T-cell (primary cell): ENCODE results near the gene GATC. TPM values are rescaled to one million over a fixed set of nuclear protein-coding genes. Genes with fewer than 3 reads are reported as not detected.

ENCODE experiments used
- ATAC-seq, 4 experiments: fragments of 200-7000 bp in 3 of 4; fragments of 150-1000 bp in 1 of 4; cut with Tn5 transposase; replicated peaks in 1 of 4; 1 replicate in 3 of 4; 2 replicates in 1 of 4; pipeline ENCODE4 v1.10.0; 2021; ENCODE audit warnings: moderate library complexity in 3 of 4, mild to moderate bottlenecking in 2 of 4, moderate number of reproducible peaks in 1 of 4
- CTCF ChIA-PET, 2 donors: fragments of 300-600 bp; sonication (Branson Sonifier 250); formaldehyde crosslinking; loops; one replicate each; lab custom pipeline; 2022; ENCODE audit warnings: antibody characterized with exemption in 2 of 2; lab: Charles Lee
- POLR2A ChIA-PET, 2 donors: fragments of 300-600 bp; sonication (Branson Sonifier 250); formaldehyde crosslinking; loops; one replicate each; lab custom pipeline; 2022; ENCODE audit warnings: antibody characterized with exemption in 2 of 2; lab: Charles Lee
- DNase-seq, 35 experiments: peaks; one replicate each; pipeline versions ENCODE4 v3.0.0 to v3.0.0-alpha.2; 2013 to 2023
- H3K27ac ChIP-seq: one replicate; pipeline ENCODE4 v1.5.1; 2013; ENCODE audit warnings: low read length
- H3K27me3 ChIP-seq, 2 experiments: replicated peaks in 1 of 2; 1 replicate in 1 of 2; 2 replicates in 1 of 2; pipeline versions ENCODE4 v1.6.1 to v1.7.0; 2013; ENCODE audit warnings: low read length in 1 of 2, mixed read lengths in 1 of 2; ENCODE audit not compliant: control insufficient read depth in 2 of 2, insufficient read depth in 2 of 2; ENCODE audit errors: extremely low read depth in 1 of 2
- H3K36me3 ChIP-seq, 2 donors: 1 replicate in 1 of 2; 2 replicates in 1 of 2; pipeline versions ENCODE4 v1.6.1 to v1.7.0; 2013; ENCODE audit warnings: low read length in 1 of 2; ENCODE audit not compliant: control insufficient read depth in 2 of 2, insufficient read depth in 1 of 2; ENCODE audit errors: extremely low read depth in 1 of 2
- H3K4me1 ChIP-seq, 2 experiments: 1 replicate in 1 of 2; 2 replicates in 1 of 2; pipeline versions ENCODE4 v1.6.1 to v1.7.0; 2013; ENCODE audit warnings: low read length in 2 of 2, mixed read lengths in 1 of 2; ENCODE audit not compliant: insufficient read depth in 2 of 2, control insufficient read depth in 1 of 2; ENCODE audit errors: extremely low read depth in 1 of 2
- H3K4me3 ChIP-seq, 2 donors: 1 replicate in 1 of 2; 2 replicates in 1 of 2; pipeline versions ENCODE4 v1.5.1 to v1.7.0; 2013; ENCODE audit warnings: mild to moderate bottlenecking in 2 of 2, low read length in 1 of 2, moderate library complexity in 1 of 2; ENCODE audit not compliant: control insufficient read depth in 1 of 2; ENCODE audit errors: extremely low read depth in 1 of 2
- H3K9me3 ChIP-seq: 2 replicates; pipeline ENCODE4 v1.7.0; 2013
- H3K27ac Mint-ChIP-seq, 2 donors: one replicate each; pipeline ENCODE4 v1.8.0; 2020 to 2021; ENCODE audit warnings: mild to moderate bottlenecking in 2 of 2, mixed read lengths in 2 of 2
- H3K27me3 Mint-ChIP-seq, 2 donors: one replicate each; pipeline ENCODE4 v1.8.0; 2021 to 2022; ENCODE audit warnings: mixed read lengths in 2 of 2
- H3K36me3 Mint-ChIP-seq: one replicate; pipeline ENCODE4 v1.8.0; 2021; ENCODE audit warnings: mixed read lengths
- H3K4me1 Mint-ChIP-seq, 3 donors: one replicate each; pipeline ENCODE4 v1.8.0; 2020 to 2022; ENCODE audit warnings: mixed read lengths in 3 of 3, mild to moderate bottlenecking in 1 of 3
- H3K4me3 Mint-ChIP-seq, 3 donors: one replicate each; pipeline ENCODE4 v1.8.0; 2020 to 2022; ENCODE audit warnings: mild to moderate bottlenecking in 3 of 3, mixed read lengths in 3 of 3, moderate library complexity in 3 of 3
- H3K9me3 Mint-ChIP-seq, 3 donors: one replicate each; pipeline ENCODE4 v1.8.0; 2020 to 2022; ENCODE audit warnings: mixed read lengths in 3 of 3
- WGBS: methylation state at CpG from one replicate; pipeline ENCODE4 v1.1.5; 2013; ENCODE audit warnings: missing lambda C conversion rate; ENCODE audit not compliant: insufficient coverage; 5-methylcytosine and 5-hydroxymethylcytosine counted together
- total RNA-seq, 35 experiments: library from RNA in 6 of 35; stranded (reverse) in 6 of 35; fragments of 120-200 nt in 1 of 35; gene quantifications; one replicate each; pipeline versions ENCODE4 v1.2.1 to v1.2.4 and lab custom pipeline; 2013 to 2026

Gene GATC
- total RNA-seq, 5 donors from 2014 or later (not counting 1 experiment from before 2014, with no cell fraction given), result 15.9 to 47.2 (median 30.3) TPM

DNA sequence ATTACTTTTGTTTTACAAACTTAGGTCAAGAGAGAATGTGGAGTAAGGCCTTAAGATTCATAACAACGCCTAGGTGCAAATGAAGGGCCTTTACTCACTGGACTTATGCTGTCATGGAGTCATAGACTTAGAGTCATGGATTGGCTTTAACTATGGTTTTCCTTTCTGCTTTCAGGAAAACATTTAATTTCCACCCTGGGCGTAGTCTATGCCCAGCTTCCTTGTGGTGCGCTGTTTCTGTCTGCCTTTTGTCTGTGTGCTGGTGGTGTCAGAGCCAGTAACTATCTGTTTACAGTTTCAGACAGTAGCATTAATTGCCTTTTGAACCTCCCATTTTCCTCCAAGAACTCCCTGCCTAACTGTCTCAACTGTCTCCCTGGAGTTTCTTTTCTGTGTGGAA lies 40.2 kb upstream of the GATC start:
- no CpG with 5 or more reads among the region's 3 CpGs for WGBS
- Mint-ChIP-seq H3K36me3 (no peaks in the 10 kb centered on the region), H3K27me3 (peaks cover 13 to 16% of the 10 kb centered on the region in 2 donors), H3K4me3 (no peak overlapping the region), H3K9me3 (peaks cover 0 to 4% (median 0%) of the 10 kb centered on the region in 3 donors), H3K4me1 (peaks cover 0 to 3% (median 2%) of the 10 kb centered on the region in 3 donors), H3K27ac (no peak overlapping the region)
- Histone ChIP-seq H3K27ac (no peak overlapping the region), H3K27me3 (peaks cover 0 to 22% of the 10 kb centered on the region in 2 experiments), H3K9me3 (no peaks in the 10 kb centered on the region), H3K36me3 (no peaks in the 10 kb centered on the region), H3K4me1 (no peaks in the 10 kb centered on the region), H3K4me3 (no peak overlapping the region)
- DNase-seq, result no peak
- ChIA-PET POLR2A (no interaction called here), CTCF (no interaction called here)
- ATAC-seq, result no peak

DNA sequence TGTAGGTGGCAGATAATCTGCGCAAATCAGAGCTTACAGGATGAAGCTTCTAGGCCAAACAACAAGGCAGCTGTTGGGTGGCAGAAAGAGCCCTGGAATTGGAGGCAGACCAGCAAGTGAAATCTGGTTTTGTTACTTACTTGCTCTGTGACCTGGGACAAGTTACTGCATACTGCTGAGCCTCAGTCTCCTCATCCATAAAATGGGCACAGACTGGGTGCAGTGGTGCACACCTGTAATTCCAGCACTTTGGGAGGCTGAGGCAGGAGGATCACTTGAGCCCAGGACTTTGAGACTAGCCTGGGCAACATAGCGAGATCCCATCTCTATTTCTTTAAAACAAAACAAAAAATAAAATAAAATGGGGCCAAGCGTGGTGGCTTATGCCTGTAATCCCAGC lies 39.7 kb upstream of the GATC start:
- H3K9me3 ChIP-seq, result no peaks in the 10 kb centered on the region
- ChIA-PET POLR2A (no interaction called here), CTCF (no interaction called here)
- Mint-ChIP-seq H3K4me3 (no peak overlapping the region), H3K36me3 (no peaks in the 10 kb centered on the region), H3K4me1 (peaks cover 0 to 3% (median 2%) of the 10 kb centered on the region in 3 donors), H3K27ac (no peak overlapping the region), H3K27me3 (peaks cover 13 to 16% of the 10 kb centered on the region in 2 donors), H3K9me3 (peaks cover 0 to 4% (median 0%) of the 10 kb centered on the region in 3 donors)
- peaks cover 0 to 22% of the 10 kb centered on the region in 2 experiments for H3K27me3 ChIP-seq
- H3K36me3 ChIP-seq, result no peaks in the 10 kb centered on the region
- no peak overlapping the region for H3K4me3 ChIP-seq
- no peak overlapping the region for H3K27ac ChIP-seq
- DNase-seq (no peak), ATAC-seq (no peak)
- WGBS, result 100% methylated on average over 1 of the region's 3 CpGs
- H3K4me1 ChIP-seq, result no peaks in the 10 kb centered on the region

DNA sequence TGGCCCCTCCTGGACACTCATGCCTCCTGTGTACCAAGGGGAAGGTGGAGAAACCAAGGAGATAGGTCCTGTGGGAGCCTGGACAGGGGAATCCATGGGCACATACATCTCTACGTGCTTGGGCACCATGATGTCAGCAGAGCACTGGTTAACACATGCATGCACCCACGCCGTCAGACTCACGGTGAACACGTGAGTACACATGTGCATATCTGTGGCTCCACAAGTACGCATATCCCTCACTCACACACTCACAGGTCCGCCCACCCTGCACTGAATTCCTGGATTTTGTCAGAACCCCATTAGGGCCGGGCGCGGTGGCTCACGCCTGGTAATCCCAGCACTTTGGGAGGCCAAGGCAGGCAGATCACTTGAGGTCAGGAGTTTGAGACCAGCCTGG lies 37.5 kb upstream of the GATC start:
- no peaks in the 10 kb centered on the region for H3K36me3 Mint-ChIP-seq
- ChIA-PET POLR2A (no interaction called here), CTCF (interaction anchor here in 1 of 2 donors (0.5 kb wide), 1 partner anchor 21 kb away, joined by 4 read pairs; no protein-coding TSS in a partner anchor)
- Histone ChIP-seq H3K36me3 (no peaks in the 10 kb centered on the region), H3K4me3 (no peak overlapping the region), H3K27ac (no peak overlapping the region), H3K9me3 (no peaks in the 10 kb centered on the region), H3K27me3 (peaks cover 0 to 12% of the 10 kb centered on the region in 2 experiments), H3K4me1 (no peaks in the 10 kb centered on the region)
- peaks cover 3 to 7% of the 10 kb centered on the region in 2 donors for H3K27me3 Mint-ChIP-seq
- peaks cover 0 to 3% (median 2%) of the 10 kb centered on the region in 3 donors for H3K4me1 Mint-ChIP-seq
- peaks cover 0 to 2% (median 0%) of the 10 kb centered on the region in 3 donors for H3K9me3 Mint-ChIP-seq
- no peak for ATAC-seq
- DNase-seq, result no peak
- WGBS, result 79% methylated on average over 6 of the region's 11 CpGs
- no peak overlapping the region for H3K4me3 Mint-ChIP-seq
- no peak overlapping the region for H3K27ac Mint-ChIP-seq

DNA sequence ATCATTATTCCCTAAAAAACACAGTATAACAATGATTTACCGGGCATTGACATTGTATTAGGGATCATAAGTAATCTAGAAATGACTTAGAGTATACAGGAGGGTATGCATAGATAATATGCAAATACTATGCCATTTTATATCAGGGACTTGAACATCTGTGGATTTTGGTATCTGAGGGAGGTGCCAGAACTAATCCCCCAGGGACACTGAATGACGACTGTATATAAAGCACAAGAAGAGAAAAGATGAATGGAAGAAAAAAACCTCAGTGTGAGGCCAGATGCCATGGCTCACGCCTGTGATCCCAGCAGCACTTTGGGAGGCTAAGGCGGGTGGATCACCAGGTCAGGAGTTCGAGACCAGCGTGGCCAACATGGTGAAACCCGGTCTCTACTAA lies 33.8 kb upstream of the GATC start:
- H3K36me3 Mint-ChIP-seq, result no peaks in the 10 kb centered on the region
- CTCF ChIA-PET, result no interaction called here
- H3K27ac Mint-ChIP-seq, result no peak overlapping the region
- H3K4me3 ChIP-seq, result no peak overlapping the region
- H3K36me3 ChIP-seq, result no peaks in the 10 kb centered on the region
- peaks cover 3 to 10% of the 10 kb centered on the region in 2 donors for H3K27me3 Mint-ChIP-seq
- no peaks in the 10 kb centered on the region for H3K9me3 Mint-ChIP-seq
- H3K4me1 ChIP-seq, result no peaks in the 10 kb centered on the region
- H3K4me3 Mint-ChIP-seq, result no peak overlapping the region
- WGBS, result no CpG with 5 or more reads among the region's 7 CpGs
- peaks cover 0 to 14% of the 10 kb centered on the region in 2 experiments for H3K27me3 ChIP-seq
- no peaks in the 10 kb centered on the region for H3K9me3 ChIP-seq
- no peak overlapping the region for H3K27ac ChIP-seq
- POLR2A ChIA-PET, result no interaction called here
- DNase-seq, result no peak
- no peaks in the 10 kb centered on the region for H3K4me1 Mint-ChIP-seq
- ATAC-seq, result no peak

DNA sequence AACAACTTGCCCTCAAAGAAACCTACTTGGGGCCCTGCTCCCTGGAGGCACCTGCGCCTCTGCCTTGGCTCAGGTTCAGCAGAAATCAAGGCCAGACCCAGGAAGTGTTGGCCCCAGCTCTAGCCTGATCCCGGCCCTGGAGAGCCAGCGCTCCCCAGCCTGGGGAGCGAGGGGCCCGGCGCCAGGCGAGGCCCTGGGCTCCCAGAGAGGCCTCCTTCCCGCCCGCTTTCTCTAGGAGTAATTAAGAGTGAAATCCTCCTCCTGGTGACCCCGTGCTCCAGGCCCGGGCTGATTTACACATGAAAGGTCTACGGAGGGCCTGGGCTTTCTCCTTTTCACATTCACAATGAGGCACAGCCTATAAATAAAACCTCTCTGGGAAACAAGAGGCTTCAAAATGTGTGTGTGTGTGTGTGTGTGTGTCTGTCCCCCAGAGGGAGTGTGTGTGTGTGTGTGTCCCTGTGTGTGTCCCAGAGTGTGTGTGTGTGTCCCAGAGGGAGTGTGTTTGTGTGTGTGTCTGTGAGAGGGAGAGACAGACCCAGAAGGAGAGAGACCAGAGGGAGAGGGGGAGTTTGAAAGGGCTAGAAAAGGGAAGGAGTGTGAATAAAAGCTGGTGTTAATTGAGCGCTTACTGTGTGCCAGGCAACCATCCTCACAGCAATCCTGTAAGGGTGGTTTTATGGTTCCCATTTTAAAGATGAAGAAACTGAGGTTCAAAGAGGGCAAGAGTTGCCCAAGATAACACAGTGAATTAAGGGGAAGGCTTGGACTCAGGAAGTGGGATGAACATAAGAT lies 32.1 kb upstream of the GATC start:
- no peaks in the 10 kb centered on the region for H3K4me1 ChIP-seq
- Mint-ChIP-seq H3K27me3 (peaks cover 7 to 10% of the 10 kb centered on the region in 2 donors), H3K4me1 (no peaks in the 10 kb centered on the region), H3K9me3 (no peaks in the 10 kb centered on the region), H3K27ac (no peak overlapping the region), H3K36me3 (no peaks in the 10 kb centered on the region), H3K4me3 (no peak overlapping the region)
- CTCF ChIA-PET, result no interaction called here
- H3K36me3 ChIP-seq, result no peaks in the 10 kb centered on the region
- H3K9me3 ChIP-seq, result no peaks in the 10 kb centered on the region
- 86% methylated on average over 1 of the region's 13 CpGs for WGBS
- POLR2A ChIA-PET, result no interaction called here
- H3K4me3 ChIP-seq, result no peak overlapping the region
- no peak overlapping the region for H3K27ac ChIP-seq
- peaks cover 0 to 12% of the 10 kb centered on the region in 2 experiments for H3K27me3 ChIP-seq
- DNase-seq (no peak), ATAC-seq (no peak)

DNA sequence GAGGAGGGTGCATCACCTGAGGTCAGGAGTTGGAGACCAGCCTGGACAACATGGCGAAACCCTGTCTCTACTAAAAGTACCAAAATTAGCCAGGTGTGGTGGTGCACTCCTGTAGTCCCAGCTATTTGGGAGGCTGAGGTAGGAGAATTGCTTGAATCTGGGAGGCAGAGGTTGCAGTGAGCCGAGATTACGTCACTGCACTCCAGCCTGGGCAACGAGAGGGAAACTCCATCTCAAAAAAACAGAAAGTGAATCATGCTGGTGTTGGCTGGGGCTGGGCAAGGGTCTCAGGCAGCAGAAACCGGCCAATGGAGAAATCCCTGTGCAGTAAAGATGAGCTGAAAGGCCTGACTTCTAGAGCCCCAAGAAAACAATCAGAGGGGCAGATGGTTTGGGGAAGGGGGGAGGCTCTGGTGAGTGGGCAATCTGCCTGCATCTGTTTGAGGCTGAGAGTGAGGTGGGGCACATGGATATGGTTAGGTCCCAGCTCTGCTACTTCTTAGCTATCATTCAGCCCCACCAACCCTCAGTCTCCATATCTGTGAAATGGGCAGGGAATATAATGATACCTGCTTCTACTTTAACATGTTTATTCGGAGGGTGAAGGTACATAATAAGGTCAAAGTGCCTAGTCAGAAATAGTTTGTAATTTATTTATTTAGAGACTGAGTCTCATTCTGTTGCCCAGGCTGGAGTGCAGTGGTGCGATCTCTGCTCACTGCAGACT lies 29.6 kb upstream of the GATC start:
- Mint-ChIP-seq H3K27me3 (peaks cover 4 to 10% of the 10 kb centered on the region in 2 donors), H3K27ac (no peak overlapping the region), H3K9me3 (no peaks in the 10 kb centered on the region), H3K36me3 (no peaks in the 10 kb centered on the region), H3K4me3 (no peak overlapping the region), H3K4me1 (no peaks in the 10 kb centered on the region)
- WGBS, result 91% methylated on average over 5 of the region's 7 CpGs
- DNase-seq (no peak), ATAC-seq (no peak)
- POLR2A ChIA-PET, result interaction anchor here in 1 of 2 donors (0.6 kb wide), 1 partner anchor 10 kb away, joined by 3 read pairs; no protein-coding TSS in a partner anchor
- Histone ChIP-seq H3K4me1 (no peaks in the 10 kb centered on the region), H3K36me3 (no peaks in the 10 kb centered on the region), H3K27me3 (peaks cover 0 to 17% of the 10 kb centered on the region in 2 experiments), H3K9me3 (no peaks in the 10 kb centered on the region), H3K4me3 (no peak overlapping the region), H3K27ac (no peak overlapping the region)
- CTCF ChIA-PET, result no interaction called here
